HG02642 (cell line): ENCODE results near the gene BIK.

Experiments
- ATAC-seq: cut with Tn5 transposase; IDR thresholded peaks from one replicate; pipeline ENCODE4 v1.9.1; 2021; ENCODE audit warnings: mild to moderate bottlenecking; ENCODE audit not compliant: unreplicated experiment, poor library complexity

Gene BIK, protein sequence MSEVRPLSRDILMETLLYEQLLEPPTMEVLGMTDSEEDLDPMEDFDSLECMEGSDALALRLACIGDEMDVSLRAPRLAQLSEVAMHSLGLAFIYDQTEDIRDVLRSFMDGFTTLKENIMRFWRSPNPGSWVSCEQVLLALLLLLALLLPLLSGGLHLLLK

DNA sequence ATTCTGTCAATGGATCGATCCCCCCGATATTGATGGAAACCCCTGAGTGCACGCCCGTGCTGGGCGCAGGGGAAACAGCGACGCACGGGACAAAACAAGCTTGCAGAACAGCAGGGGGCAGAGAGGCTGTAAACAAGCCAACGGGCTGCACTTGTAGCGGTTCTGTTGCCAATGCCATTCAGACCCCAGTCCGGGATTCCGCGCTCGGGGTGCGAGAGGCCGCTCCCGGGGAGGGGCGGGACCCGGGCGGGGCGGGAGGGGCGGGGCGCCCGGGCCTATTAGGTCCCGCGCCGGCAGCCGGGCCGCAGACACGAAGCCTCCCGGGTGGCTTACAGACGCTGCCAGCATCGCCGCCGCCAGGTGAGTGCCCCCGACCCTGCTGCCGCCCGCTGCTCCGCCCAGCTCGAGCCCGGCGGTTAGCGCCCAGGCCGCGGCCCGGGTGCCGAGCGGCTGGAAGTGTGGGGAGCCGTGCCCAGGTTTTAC lies at the start of gene BIK:
Gene BIK (plus strand): TSS at position 307 of the 483 bp plus-strand sequence. CDS start 13,273 bp downstream, outside the sequence.
- peak; percentile 61 for ATAC-seq

DNA sequence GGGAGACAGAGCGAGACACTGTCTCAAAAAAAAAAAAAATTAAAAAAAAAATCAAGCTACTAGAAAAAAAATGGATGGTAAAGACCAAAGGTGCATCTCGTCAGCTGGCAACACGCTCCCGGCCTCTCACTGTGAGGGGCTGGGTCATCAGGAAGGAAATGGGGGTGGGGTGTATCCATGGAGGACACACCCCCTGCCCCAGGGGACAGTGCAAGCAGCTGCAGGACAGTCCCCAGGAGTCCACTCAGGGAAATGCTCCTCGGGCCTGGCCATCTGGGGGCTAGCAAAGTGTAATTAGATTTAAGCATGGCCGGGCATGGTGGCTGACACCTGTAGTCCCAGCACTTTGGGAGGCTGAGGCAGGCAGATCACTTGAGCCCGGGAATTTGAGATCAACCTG lies 44.4 kb upstream of the BIK start:
- no peak for ATAC-seq

GRCh38 chr22:43066844-43067385 lies 43.6 kb upstream of the BIK start:
- no peak for ATAC-seq

GRCh38 chr22:43077121-43077877 lies 33.3 kb upstream of the BIK start:
- no peak for ATAC-seq

DNA sequence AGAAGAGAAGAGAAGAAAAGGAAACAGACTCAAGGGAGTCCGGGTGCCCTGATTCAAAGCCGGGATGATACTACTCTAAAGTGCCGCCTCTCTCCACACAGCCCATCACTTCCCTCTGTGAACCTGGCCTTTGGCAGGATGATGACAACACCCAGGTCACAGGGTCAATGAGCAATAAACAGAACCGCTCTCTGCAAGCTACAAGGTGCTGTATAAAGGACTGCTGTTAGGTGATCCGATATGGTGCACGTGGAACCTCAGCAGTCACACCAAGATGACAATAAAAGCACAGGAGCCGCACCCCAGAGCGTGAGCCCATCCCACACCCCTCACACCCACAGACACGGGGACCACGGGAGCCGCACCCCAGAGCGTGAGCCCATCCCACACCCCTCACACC lies 32.0 kb upstream of the BIK start:
- ATAC-seq = no peak

GRCh38 chr22:43079742-43080141 lies 30.8 kb upstream of the BIK start:
- ATAC-seq = no peak

- no peak for ATAC-seq
These were observed 29.9 kb upstream of the BIK start for GRCh38 chr22:43080616-43081015.

GRCh38 chr22:43081968-43082367 lies 28.6 kb upstream of the BIK start:
- ATAC-seq = no peak

DNA sequence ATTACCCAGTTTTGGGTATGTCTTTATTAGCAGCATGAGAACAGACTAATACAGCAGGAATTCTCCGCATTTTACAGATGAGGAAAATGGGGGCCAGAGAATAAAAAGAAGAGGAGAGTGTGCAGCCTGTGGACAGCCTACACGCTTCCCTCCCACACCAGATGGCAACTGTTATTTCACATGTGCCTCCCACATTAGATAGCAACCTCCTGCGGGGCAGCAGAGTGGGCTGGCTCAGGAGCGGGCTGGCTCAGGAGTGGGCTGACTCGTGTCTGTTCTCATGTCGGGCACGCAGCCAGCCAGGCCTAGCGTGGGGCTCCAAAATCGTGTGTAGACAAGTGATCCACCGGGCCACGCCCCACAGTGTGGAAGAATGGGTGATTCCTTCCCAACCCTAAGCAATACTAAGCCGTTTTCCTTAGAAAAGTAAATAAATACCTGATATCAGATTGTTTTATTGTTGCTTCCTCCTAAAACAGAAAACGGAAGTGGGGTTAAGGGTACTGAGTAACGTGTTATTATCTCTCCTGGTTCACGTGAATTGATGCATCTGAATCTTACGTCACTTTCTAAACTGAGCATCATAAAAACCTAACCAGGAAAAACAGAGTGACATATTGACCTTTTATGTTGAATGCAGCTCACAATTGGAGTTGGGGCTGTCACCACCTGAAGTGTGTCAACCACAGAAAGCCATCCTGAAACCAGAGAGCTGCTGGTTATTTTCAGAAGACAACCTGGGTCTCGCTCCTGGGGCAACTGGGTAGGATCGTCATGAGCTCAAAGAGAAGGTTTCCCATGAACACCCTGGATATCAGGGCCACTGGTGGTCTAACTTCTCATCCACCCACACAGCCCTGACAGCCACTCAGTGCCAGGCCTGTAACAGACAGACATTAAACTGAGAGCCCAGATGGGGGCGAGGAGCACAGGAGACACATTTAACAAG lies 24.6 kb upstream of the BIK start:
- no peak for ATAC-seq

DNA sequence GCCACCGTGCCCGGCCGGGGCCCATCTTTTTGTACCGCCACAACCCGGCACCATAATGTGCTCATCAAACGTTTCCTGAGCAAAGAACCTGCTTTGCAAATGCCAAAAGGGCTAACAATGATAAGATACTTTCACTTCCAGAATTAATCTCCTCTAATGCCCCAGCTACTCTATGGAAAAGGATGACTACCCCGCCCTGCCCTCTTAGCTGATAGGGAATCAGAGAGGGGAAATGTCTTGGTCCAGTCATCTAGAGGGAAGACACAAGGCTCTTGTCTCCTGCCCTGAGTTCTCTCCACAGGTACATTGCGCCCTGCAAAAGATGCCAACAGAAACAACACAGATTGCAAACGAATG lies 21.9 kb upstream of the BIK start:
- no peak for ATAC-seq

- peak; percentile 88 for ATAC-seq
These were observed 21.4 kb upstream of the BIK start, which contains the start of gene TTLL1 for GRCh38 chr22:43088984-43089717. TSS of gene TTLL1 (minus strand) at chr22:43089391. CDS start at chr22:43075586, 13,805 bp downstream.

DNA sequence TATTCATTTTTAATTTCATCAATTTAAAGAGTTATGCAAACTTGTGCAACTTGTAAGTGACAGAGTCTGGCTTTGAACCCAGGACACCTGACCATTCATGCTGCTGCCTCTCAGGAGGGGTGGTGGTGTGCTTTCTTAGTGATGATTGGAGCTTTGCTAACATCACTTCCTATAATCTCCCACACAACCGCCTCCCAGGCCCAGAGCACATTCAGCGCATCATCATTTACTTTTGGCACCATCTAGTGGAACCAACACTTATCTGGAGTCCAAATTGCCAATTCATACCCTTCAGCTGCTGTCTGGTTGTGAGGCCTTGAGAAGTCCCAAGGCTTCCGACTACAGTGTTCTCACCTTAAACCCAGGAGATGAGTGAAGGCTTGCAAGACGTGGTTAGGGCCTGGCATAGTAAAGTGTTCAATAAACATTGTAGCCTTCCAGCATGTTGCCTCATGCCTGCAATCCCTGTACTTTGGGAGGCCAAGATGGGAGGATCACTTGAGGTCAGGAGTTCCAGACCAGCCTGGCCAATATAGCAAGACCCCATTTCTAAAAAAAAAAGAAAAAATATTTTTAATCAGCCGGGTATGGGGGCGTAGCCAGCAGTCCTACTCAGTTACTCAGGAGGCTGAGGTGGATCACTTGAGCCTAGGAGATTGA lies 20.3 kb upstream of the BIK start:
- no peak for ATAC-seq

DNA sequence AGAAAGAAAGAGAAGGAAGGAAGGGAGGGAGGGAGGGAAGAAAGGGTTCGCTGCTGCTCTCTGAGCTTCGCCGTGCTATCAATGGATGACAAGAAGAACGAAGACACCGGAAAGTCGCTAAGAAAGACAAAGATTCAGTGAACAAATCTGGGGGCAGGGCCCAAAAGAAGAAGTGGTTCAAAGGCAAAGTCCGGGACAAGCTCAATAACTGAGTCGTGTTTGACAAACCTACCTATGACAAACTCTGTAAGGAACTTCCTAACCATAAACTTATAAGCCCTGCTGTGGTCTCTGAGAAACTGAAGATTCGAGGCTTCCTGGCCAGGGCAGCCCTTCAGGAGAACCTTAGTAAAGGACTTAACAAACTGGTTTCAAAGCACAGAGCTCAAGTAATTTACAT lies 18.5 kb upstream of the BIK start:
- ATAC-seq = no peak

DNA sequence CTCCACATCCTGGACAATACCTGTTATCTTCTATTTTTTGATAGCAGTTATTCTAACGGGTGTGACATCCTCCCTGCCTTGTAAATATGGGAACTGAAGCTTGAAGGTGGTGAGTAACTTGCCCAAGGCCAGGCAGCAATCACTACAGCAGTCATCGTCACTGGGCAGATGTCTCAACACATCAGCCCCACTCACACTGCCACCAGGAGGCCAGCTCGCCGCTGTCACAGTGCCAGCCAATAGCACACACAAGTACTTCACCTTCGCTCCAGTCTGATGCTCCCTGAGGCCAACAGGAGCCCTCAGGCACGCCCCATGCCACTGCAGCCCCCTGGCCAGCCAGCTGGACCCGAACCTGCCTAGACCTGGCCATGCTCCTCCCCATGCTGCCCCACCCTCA lies 16.5 kb upstream of the BIK start:
- ATAC-seq = no peak

DNA sequence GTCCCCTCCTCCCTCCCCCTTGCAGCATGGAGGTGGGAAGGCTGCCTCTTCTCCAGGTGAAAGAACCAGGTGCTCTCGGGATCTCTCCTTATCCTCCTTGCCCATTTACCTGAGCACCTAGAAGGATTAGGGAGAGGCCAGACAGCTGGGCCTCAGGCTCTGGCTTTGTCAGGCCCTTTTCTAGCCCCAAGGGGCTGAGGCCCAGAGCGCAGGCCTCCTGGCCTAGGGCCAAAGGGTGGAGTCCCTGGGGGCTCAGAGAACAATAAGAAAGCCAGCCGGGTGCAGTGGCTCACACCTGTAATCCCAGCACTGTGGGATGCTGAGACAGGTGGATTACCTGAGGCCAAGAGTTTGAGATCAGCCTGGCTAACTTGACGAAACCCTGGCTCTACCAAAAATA lies 16.0 kb upstream of the BIK start:
- ATAC-seq = no peak

DNA sequence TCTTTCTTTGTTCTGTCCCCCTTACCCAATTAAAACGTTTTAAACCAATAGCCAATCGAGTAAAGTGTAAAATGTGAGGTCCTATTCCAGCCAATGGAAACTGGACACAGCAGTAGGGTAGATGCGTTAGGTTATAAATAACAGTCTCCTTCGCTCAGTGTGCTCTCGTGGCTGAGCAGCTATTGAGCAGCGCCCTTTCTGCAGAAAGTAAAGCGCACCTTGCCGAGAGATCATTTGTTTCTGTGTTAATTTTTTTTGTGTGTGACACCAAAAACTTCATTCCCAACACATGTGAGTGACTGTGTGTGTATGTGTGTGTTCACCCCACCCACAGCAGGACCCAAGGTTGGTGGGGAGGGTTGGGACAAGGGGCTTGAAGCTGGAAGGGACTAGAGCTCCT lies 14.1 kb upstream of the BIK start:
- ATAC-seq = no peak

GRCh38 chr22:43098356-43098755 lies 12.2 kb upstream of the BIK start:
- ATAC-seq = no peak

DNA sequence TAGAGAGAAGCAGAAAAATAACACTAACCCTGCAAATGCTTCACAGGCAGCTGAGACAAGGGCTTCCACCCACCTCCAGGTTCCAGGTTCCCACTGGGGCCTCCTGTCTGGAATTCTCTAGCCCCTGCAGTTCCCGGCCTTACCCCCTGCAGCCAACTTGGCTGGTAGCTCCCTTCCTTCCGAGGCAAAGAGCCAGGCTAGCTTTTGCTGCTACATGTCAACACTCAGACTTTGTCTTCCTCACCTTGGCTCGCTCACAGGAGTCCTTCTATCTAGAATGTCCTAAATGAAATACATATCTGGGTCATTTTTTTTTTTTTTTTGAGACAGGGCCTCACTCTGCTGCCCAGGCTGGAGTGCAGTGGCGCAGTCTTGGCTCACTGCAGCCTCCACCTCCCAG lies 11.5 kb upstream of the BIK start:
- ATAC-seq = no peak

- no peak for ATAC-seq
These were observed 10.3 kb upstream of the BIK start for GRCh38 chr22:43100225-43100624.
